Stromal cell of bone marrow (primary cell): ENCODE results near the gene PPP1R7.
"Not testable (repeated sequence)": the region's sequence is repeated elsewhere in the genome, so short reads cannot be mapped to it uniquely, and the experiment has no call there.

Source experiments
- DNase-seq: peaks from one replicate; pipeline ENCODE4 v3.0.0-alpha.2; 2012; ENCODE audit warnings: low read depth

Gene PPP1R7

GRCh38 chr2:241197246-241197645 lies 47.0 kb downstream of the PPP1R7 start:
- not testable (repeated sequence) for DNase-seq

- no peak for DNase-seq
Observed at GRCh38 chr2:241197947-241198346, 47.7 kb downstream of the PPP1R7 start.

- DNase-seq, result no peak
Observed at GRCh38 chr2:241198381-241199279, 48.4 kb downstream of the PPP1R7 start.

- DNase-seq, result no peak
Observed at GRCh38 chr2:241199286-241199685, 49.0 kb downstream of the PPP1R7 start.

GRCh38 chr2:241199897-241200821 lies 49.9 kb downstream of the PPP1R7 start:
- no peak for DNase-seq

GRCh38 chr2:241200822-241201395 lies 50.6 kb downstream of the PPP1R7 start:
- DNase-seq, result no peak

- DNase-seq, result no peak
Observed at GRCh38 chr2:241201445-241202267, 51.4 kb downstream of the PPP1R7 start.

GRCh38 chr2:241202268-241202585 lies 52.0 kb downstream of the PPP1R7 start:
- no peak for DNase-seq

- DNase-seq, result no peak
Observed at GRCh38 chr2:241202681-241203080, 52.4 kb downstream of the PPP1R7 start.

GRCh38 chr2:241203218-241204009 lies 53.1 kb downstream of the PPP1R7 start:
- no peak for DNase-seq

- DNase-seq, result no peak
Observed at GRCh38 chr2:241204010-241204384, 53.7 kb downstream of the PPP1R7 start.

- DNase-seq, result no peak
Observed at GRCh38 chr2:241204490-241204889, 54.2 kb downstream of the PPP1R7 start.

GRCh38 chr2:241205086-241205485 lies 54.8 kb downstream of the PPP1R7 start:
- no peak for DNase-seq

GRCh38 chr2:241207151-241207550 lies 56.9 kb downstream of the PPP1R7 start:
- no peak for DNase-seq

GRCh38 chr2:241207641-241208040 lies 57.4 kb downstream of the PPP1R7 start:
- DNase-seq, result no peak

- no peak for DNase-seq
Observed at GRCh38 chr2:241208058-241208457, 57.8 kb downstream of the PPP1R7 start.

GRCh38 chr2:241209271-241209670 lies 59.0 kb downstream of the PPP1R7 start:
- no peak for DNase-seq

- no peak for DNase-seq
Observed at GRCh38 chr2:241211276-241211675, 61.0 kb downstream of the PPP1R7 start.

GRCh38 chr2:241213041-241213440 lies 62.8 kb downstream of the PPP1R7 start:
- no peak for DNase-seq

GRCh38 chr2:241213567-241213966 lies 63.3 kb downstream of the PPP1R7 start:
- DNase-seq, result no peak

GRCh38 chr2:241214209-241214608 lies 63.9 kb downstream of the PPP1R7 start:
- DNase-seq, result no peak
